ENCODE data around the gene IGFBP4.
"Not testable (repeated sequence)": the region's sequence is repeated elsewhere in the genome, so short reads cannot be mapped to it uniquely, and the experiment has no call there.

Gene IGFBP4

DNA sequence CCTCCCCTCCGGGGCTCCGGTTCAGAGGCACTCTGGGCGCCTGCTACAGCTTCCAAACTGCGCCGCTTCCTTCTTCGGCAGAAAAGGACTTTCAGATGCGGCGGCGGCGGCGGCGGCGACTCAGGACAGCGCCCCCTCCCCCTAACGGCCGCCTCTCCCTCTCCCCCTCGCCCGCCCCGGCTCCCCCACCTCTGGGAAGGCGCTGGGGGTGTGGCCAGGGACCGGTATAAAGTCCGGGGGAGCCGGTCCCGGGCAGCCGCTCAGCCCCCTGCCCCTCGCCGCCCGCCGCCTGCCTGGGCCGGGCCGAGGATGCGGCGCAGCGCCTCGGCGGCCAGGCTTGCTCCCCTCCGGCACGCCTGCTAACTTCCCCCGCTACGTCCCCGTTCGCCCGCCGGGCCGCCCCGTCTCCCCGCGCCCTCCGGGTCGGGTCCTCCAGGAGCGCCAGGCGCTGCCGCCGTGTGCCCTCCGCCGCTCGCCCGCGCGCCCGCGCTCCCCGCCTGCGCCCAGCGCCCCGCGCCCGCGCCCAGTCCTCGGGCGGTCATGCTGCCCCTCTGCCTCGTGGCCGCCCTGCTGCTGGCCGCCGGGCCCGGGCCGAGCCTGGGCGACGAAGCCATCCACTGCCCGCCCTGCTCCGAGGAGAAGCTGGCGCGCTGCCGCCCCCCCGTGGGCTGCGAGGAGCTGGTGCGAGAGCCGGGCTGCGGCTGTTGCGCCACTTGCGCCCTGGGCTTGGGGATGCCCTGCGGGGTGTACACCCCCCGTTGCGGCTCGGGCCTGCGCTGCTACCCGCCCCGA lies at the start of gene IGFBP4:
IGFBP4 (plus strand) TSS at position 255 of the 792 bp plus-strand sequence; CDS start at position 541, 286 bp downstream.
- DNase-seq, result peak; percentile 62

DNA sequence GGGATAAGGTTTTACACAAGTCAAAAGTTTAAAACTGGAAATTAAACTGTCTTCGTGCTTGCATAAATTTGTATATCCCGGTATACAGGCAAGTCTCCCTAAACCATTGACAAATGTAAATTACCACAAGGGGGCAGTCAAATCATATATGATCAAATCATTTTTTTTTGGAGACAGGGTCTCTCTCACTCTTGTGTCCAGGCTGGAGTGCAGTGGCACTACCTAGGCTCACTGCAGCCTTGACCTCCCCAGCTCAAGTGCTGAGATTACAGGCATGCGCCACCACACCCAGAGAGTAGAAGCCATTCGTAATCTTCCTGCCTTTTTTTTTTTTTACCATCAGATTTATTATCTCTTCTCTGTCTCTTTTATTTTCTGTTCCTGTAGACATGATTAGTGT lies 44.1 kb upstream of the IGFBP4 start:
- peak; percentile 60 for DNase-seq

DNA sequence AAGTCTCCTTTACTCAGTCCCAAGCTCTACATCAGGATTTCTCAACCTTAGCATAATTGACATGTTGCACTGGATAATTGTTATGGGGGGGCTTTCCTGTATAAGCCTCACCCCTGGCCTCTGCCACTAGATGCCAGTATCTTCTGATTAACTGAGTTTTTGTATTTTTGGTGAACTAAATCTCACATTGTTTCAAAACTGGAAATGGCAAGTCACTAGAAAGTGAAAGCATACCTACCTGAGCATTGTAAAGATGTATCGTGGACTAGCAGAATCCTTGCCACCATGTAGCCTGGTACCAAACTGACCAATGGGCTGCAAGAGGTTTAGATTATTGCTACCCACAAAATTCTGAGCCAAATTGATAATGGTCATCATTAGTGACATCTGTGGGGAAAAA lies 40.6 kb upstream of the IGFBP4 start:
- DNase-seq, result no peak

DNA sequence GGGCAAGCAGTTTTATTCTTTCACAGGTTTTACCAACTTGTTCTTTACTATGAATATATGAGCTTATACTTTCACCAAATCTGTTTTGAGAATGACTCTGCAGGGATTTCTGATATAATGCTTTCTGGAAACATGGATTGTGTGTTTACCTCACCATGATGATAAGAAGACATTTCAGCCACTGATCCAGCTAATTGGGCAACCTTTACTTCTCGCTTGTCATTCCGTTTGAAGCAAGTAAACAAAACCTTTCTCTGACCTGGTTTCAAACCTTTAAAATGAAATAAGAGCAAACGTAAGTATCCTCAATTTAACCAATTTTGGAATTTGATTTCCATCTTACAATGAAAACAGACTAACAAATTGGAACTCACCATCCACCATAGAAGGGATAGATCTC lies 39.2 kb upstream of the IGFBP4 start:
- no peak for DNase-seq

DNA sequence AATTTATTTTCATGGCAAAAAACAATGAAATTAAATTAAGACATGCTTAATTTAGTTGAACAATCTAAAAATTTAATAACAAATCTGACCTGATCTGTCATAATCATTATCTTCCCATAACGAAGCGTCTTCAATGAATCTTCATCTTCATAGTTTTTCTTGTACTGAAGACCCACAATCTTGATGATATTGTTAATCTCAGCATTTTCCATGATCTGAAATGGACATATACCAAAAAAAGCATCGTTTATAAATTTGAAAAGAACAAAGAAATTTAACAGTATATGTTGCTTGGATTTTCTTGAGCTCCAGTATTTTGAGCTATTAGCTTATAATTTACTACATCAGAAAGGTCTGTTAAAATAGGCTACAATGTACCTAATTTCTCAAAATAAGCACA lies 35.8 kb upstream of the IGFBP4 start:
- DNase-seq, result no peak

DNA sequence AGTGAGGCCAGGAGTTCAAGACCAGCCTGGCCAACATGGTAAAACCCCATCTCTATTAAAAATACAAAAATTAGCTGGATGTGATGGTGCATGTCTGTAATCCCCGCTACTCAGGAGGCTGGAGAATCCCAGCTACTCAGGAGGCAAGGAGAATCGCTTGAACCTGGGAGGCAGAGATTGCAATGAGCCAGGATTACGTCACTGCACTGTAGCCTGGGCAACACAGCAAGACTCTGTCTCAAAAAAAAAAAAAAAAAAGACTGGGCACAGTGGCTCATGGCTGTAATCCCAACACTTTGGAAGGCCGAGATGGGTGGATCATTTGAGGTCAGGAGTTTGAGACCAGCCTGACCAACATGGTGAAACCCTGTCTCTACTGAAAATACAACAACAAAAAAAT lies 33.7 kb upstream of the IGFBP4 start:
- not testable (repeated sequence) for DNase-seq

DNA sequence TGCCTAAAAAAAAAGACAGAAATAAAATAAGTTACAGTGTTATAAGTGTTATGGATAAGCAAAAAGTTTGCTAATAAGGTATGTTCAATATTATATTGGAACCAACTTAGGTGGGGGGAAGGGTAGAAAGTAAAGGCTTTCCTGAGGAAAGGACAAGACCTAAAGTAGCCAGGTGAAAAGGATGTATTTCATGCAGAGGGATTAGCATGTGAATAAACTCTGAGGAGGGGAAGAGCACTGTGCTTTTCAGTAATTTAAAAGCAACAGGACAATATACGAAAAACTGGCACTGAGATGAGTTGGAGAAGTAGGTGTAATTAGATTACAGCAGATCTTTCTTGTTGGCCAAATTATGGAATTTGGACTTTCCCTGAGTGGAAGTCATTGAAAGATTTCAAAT lies 33.2 kb upstream of the IGFBP4 start:
- DNase-seq, result no peak

DNA sequence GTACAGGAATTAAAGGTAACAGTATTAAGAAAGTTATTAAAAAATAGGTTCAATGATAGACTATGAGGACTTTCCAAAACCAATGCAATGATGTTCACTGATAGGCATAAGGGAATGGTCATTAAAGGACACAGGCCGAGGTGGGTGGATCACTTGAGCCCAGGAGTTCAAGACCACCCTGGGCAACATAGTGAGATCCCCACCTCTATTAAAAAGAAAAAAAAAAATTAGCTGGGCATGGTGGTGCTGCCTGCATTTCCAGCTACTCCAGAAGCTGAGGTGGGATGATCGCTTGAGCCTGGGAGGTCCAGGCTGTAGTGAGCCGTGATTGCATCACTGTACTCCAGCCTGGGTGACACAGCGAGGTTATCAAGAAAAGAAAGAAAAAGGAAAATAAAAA lies 31.4 kb upstream of the IGFBP4 start:
- DNase-seq, result no peak

DNA sequence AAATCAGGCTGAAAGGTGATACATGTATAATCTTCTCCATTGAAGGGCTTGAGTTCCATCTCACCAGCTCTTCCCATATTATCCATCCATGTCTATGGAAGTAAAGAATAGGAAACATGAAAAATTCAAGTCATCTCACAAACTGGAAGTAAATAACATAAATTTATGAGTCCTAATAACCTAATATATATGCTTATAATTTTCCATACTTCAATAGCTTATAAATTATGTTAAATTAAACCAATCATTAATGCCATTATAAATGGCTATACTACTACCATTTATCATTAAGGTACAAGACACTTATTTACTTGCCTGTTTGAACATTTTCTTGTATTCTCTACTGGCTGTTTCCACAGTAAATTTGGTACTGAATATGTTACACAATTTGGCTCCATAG lies 30.4 kb upstream of the IGFBP4 start:
- DNase-seq, result no peak

DNA sequence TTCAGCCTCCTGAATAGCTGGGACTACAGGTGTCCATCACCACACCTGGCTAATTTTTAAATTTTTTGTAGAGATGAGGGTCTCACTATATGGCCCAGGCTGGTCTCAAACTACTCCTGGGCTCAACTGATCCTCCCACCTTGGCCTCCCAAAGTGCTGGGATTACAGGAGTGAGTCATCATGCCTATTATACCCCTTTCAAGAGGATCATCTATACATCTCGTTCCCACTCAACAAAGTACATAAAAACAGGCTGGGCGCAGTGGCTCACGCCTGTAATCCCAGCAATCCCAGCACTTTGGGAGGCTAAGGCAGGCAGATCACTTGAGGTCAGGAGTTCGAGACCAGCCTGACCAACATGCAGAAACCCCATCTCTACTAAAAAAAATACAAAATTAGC lies 28.9 kb upstream of the IGFBP4 start:
- not testable (repeated sequence) for DNase-seq

DNA sequence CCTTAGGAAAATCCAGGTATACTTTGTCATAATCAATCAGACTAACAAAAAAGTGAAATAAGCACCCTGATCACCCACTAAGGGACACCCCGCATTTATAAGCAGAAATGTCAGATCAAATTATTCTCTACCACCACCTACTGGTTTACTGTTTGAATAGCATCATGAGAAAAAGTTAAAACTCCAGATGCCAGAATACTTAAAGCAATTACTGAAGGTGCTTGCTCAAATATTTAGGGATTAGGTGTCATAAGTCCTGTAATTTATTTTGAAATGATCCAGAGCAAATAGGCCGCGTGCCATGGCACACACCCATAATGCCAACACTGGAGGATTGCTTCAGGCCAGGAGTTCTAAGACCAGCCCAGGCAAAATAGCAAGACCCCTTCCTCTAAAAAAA lies 27.9 kb upstream of the IGFBP4 start:
- no peak for DNase-seq

DNA sequence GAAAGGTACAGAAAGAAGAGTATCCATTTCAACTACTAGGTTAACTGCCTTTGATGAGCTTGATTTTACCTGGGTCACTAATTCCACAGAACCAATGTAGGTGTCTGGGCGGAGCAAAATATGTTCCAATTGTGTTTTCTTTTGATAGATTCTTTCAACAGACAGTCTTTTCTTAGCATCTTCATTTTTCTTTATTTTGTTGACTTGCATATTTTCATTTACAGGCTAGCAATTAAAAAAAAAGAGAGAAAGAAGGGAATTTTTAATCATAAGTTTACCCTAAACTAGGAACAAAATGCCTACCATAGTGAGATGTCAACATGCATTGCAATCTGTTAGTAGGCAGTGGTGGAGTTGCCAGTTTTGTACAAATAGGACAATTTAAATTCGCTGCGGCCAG lies 26.6 kb upstream of the IGFBP4 start:
- DNase-seq, result no peak

DNA sequence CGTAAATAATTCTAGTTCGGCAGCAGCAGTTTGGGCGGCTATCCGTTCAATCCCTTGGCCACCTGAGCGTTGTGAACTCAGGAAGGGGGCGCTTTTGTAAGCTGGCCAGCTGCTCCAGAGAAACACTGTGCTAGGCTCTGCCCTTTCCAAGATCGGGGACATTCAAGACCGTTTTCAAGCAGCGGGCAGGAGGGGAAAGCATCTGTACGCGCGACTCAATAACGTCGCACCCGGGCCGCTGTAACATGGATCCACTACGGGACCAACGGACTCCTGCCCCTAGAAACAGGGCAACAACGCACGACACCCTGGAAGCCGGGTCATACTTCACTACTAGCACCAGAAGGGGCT lies 26.0 kb upstream of the IGFBP4 start:
- no peak for DNase-seq

DNA sequence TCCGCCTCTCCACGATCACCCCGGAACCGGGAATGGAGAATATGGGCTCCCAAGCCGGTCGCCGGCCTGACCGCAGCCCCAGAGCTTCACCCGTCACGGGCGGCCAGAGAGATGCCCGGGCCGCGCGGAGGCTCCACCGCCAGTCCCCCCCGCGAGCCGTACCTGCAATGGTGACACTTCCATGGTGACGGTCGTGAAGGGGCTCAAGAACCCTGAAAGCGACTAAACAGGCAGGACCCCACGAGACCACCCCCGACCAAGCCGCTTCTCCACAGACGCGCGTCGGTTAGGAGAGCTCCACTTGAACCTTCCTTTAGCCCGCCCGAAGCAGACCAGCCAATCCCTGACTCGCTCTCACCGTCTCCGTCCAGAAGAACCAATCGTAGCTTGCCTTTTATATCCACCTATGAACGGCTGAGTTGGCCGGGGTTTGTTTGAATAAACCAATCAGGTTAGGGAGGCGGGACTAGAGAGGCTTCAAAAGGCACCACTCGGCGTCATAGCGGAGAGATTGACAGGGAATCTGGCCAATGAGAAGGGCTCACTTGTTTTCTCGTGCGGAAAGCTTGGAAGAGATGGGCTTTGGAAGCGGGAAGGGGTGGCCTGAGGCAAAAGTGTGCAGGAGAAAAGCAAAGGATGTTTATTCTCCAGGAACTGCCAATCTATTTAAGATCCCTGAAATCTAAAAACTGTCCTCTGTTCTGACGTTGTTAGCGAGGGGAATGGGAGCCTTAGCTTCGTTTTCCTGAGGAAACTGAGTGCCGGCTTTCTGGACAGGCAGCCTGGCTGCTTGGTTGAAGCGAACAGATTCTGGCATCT lies 25.4 kb upstream of the IGFBP4 start, which contains the start of gene TOP2A:
TOP2A (minus strand) TSS at position 288 of the 819 bp plus-strand sequence; CDS start at position 183, 105 bp downstream.
- peak; percentile 99 for DNase-seq

DNA sequence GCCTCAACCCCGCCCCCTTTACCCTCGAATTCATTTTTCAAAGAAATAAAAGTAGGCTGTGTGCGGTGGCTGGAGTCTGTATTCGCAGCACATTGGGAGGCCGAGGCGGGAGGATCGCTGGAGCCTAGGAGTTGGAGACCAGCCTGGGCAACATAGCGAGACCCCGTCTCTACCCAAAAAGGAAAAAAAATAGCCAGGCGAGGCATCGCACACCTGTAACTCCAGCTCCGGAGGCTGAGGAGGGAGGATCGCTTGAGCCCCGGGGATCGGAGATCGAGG lies 24.9 kb upstream of the IGFBP4 start:
- no peak for DNase-seq

DNA sequence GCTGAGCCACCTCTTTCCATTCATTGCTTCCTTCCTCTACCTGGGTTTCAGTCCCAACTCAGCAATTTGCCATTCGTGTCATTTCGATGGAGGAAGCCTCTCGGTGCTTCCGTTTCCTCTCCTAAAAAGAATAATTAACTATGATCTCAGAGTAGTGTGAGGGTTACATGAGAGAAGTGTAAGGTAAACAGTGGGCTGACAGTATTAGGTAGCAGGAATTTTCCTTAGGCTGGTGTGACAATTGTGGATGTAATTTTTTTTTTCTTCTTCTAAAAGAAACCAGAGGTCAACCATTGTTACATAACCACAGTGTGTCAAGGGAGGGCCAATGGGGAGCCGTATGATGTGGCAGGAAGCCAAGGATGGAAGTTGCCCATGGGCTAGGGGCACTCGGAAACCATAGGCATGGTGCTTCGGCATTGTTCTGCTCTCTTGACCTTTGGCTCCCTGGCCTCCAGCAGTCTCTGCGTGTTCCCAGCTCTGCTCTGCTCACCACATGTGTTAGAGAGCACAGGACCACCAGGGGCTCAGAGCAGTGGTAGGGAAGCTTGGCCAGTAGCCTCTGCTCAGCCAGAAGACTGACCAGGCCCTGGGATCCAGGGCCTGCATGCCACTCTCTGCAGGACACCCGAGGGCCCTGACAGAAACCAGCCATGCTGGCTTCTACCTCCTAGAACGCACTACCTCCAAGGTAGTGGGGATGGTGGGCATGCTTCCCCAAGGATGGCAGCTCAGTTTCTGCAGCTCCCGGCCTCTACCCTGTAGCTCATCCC lies 23.5 kb upstream of the IGFBP4 start:
- DNase-seq, result no peak

DNA sequence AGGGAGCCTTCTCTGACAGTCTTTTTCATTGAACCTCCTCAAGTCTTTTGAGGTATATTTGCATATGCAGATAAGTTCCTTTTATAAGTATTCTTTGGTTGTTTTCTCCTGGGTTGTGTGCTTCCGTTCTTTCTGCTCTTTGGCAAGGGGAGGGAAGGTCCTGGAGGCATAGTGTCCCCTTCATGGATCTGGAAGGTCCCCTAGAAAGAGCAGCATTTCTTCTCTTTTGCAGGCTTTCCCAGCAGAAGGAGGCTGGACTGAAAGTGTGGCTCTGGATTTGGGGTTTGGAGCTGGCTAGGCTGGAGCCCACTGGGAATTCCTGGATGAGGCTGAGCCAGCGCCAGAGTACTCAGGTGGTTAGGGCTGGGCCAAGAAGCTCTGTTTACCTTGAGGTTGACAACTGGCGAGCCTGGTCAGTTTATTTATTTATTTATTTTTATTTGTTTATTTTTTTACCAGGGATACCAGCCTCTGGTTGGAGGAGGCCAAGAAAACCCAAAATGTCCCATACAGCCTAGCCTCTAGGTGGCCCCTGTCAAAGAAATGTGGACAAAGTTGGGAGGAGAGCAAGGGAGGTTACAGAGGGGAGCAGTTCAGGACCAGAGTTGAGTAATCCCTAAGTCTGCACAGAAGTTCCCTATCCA lies 20.1 kb upstream of the IGFBP4 start:
- peak; percentile 7 for DNase-seq

DNA sequence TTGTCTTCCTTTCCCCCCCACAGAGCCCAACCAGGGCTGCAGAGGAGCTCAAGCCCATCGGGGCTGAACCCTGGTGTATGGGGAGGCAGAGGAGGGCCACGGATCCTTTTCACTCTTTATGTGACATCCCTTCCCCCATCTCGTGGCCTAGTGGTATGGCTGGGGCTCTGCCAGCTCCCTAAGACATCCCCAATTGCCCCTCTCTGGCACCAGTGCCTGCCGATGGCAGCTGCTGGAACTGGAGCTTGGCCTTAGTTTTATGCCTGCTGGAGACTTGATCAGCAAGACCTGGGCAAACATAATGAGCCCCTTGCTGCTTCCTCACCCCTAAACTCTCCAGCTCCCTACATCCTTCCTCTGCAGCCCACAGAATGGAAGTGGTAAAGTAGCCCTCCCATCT lies 17.5 kb upstream of the IGFBP4 start:
- DNase-seq, result no peak

DNA sequence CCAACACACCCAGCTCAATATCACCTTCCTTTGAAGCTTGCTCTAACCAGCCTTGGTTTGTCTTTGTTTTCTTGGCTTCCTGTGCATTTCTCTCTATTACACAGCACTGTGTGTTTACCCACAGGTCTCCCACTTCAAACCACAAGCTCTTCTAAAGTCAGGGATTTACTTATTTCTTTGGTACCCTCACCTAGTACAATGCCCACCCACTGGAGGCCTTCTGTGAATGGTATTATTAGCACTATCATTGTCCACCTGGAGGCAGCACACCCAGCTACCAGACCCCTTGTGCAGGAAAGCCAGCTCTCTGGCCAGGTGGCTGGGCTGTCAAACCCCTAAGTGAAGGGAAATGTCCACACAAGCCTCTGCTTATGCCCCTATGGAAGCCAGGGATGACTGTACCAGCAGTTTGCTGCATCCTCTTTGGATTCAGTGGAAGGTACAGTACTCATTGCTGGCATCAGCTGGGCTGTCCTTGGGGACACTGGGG lies 16.2 kb upstream of the IGFBP4 start:
- DNase-seq, result no peak

DNA sequence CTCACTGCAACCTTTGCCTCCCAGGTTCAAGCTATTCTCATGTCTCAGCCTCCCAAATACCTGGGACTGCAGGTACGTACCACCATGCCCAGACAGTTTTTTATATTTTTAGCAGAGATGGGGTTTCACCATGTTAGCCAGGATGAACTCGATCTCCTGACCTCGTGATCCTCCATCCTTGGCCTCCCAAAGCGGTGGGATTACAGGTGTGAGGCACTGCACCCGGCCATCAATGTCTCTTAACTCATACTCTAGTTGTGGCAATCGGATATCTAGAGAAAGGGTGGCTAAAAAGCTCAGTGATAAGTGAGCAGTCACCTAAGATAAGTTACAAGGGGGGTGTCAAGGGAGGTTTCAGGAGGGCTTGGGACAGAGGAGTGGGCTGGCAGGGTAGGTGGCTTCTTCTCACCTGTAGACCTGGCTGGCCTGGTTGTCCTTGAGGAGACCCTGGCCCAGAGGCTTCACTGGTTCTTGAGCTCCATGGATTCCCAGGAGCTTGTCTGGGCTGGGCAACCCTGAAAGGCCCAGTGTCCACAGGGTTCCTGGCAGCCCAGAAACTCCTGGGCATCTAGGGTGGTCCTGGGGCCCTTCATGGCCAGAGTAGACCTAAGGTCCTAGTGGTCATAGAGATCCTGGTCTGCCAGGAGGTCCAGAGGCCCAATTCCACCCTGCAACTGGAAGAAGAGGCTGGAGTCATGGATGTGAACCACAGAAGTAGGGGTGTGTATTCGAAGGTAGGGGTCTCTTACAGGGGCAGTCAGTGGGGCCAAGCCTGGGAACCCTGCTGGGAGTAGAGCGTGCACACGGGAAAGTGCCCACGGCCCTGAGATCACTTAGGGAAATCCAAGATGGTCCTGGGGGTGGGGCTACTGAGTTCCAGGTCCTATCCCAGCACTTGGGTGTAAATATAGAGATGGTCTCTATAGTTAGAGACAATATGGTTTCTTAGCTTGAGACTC lies 12.7 kb upstream of the IGFBP4 start:
- no peak for DNase-seq

DNA sequence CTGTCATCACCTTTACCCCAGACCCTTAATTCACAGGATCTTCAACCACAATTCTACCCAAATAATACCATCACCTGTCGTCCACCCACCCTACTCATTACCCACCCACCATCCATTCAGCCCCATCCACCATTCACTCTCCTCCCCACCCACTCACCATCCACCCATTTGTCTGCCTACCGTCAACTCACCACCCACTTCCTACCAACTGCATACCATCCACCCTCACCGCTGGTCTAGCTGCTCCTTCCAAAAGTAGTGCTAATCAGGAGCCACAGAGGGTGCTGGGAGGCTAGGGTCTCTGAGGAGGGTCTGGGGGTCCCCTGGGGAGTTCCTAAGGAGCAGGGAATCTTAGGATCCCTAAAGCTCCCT lies 12.0 kb upstream of the IGFBP4 start:
- DNase-seq, result no peak

Measured in NCI-H2171 (cell line).